ENCODE measurements around the gene PTPN6. TPM values are rescaled to one million over a fixed set of nuclear protein-coding genes. Genes with fewer than 3 reads are reported as not detected.
"Not testable (repeated sequence)": the region's sequence is repeated elsewhere in the genome, so short reads cannot be mapped to it uniquely, and the experiment has no call there.

PTPN6 gene
- 7.2 TPM for total RNA-seq
- long read RNA-seq, transcript PTPN6-201 (16 exons, 2,245 nt): major isoform, 5 of 11 reads
- long read RNA-seq, partial matches to known transcripts: 3 of 11 reads
- long read RNA-seq, other reads (novel, unspliced or antisense): 2 of 11 reads

GRCh38 chr12:6950811-6951540 is at the start of gene PTPN6:
TSS of gene PTPN6 (plus strand) at chr12:6951356. CDS start at chr12:6951513, 157 bp downstream.
- intact Hi-C loops (cut with DNase I): no loop called here
- peak; percentile 86 for DNase-seq
- ATAC-seq (ENCODE audit: poor library complexity): peak; percentile 61

GRCh38 chr12:6902448-6902847 is 48.7 kb upstream of the PTPN6 start:
- ATAC-seq (ENCODE audit: poor library complexity) (no peak), DNase-seq (peak; percentile 4)
- intact Hi-C loops (cut with DNase I): no loop called here

GRCh38 chr12:6903722-6904121 is 47.4 kb upstream of the PTPN6 start:
- ATAC-seq (ENCODE audit: poor library complexity) (no peak), DNase-seq (no peak)
- intact Hi-C loops (cut with DNase I): no loop called here

GRCh38 chr12:6904280-6905276 is 46.6 kb upstream of the PTPN6 start, which contains the start of gene LRRC23:
TSS of gene LRRC23 (plus strand) at chr12:6904822. CDS start at chr12:6905634, 812 bp downstream.
- intact Hi-C loops (cut with DNase I): no loop called here
- DNase-seq (peak; percentile 98), ATAC-seq (ENCODE audit: poor library complexity) (peak; percentile 98)

- ATAC-seq (ENCODE audit: poor library complexity) (no peak), DNase-seq (no peak)
- intact Hi-C loops (cut with DNase I): no loop called here
Observed at GRCh38 chr12:6905414-6906040, 45.6 kb upstream of the PTPN6 start.

- intact Hi-C loops (cut with DNase I); ATAC-seq (ENCODE audit: poor library complexity): not testable (repeated sequence)
- peak; percentile 38 for DNase-seq
Observed at GRCh38 chr12:6908141-6908540, 43.0 kb upstream of the PTPN6 start.

GRCh38 chr12:6909421-6910145 is 41.6 kb upstream of the PTPN6 start:
- intact Hi-C loops (cut with DNase I): no loop called here
- ATAC-seq (ENCODE audit: poor library complexity) (no peak), DNase-seq (peak; percentile 2)

- DNase-seq: peak; percentile 7
- intact Hi-C loops (cut with DNase I): no loop called here
- ATAC-seq (ENCODE audit: poor library complexity): no peak
Observed at GRCh38 chr12:6912164-6912935, 38.8 kb upstream of the PTPN6 start.

- DNase-seq (peak; percentile 81), ATAC-seq (ENCODE audit: poor library complexity) (peak; percentile 90)
- intact Hi-C loops (cut with DNase I): no loop called here
Observed at GRCh38 chr12:6914246-6914946, 36.8 kb upstream of the PTPN6 start, which contains the start of gene ENO2. TSS of gene ENO2 (plus strand) at chr12:6914580. CDS start at chr12:6915833, 1,253 bp downstream.

GRCh38 chr12:6914947-6915788 is 36.0 kb upstream of the PTPN6 start:
- DNase-seq: peak; percentile 42
- peak; percentile 19 for ATAC-seq (ENCODE audit: poor library complexity)
- intact Hi-C loops (cut with DNase I): no loop called here

- no peak for DNase-seq
- no peak for ATAC-seq (ENCODE audit: poor library complexity)
- intact Hi-C loops (cut with DNase I): no loop called here
Observed at GRCh38 chr12:6915789-6916285, 35.3 kb upstream of the PTPN6 start.

GRCh38 chr12:6916426-6917200 is 34.5 kb upstream of the PTPN6 start:
- peak; percentile 33 for DNase-seq

GRCh38 chr12:6917491-6918231 is 33.5 kb upstream of the PTPN6 start:
- no peak for ATAC-seq (ENCODE audit: poor library complexity)
- intact Hi-C loops (cut with DNase I): no loop called here

More at GRCh38 chr12:6916426-6917200, 34.5 kb upstream of the PTPN6 start:
- intact Hi-C loops (cut with DNase I): no loop called here
- ATAC-seq (ENCODE audit: poor library complexity): no peak

GRCh38 chr12:6919588-6919987 is 31.6 kb upstream of the PTPN6 start:
- intact Hi-C loops (cut with DNase I): no loop called here
- ATAC-seq (ENCODE audit: poor library complexity) (no peak), DNase-seq (peak; percentile 21)

More at GRCh38 chr12:6917491-6918231, 33.5 kb upstream of the PTPN6 start:
- peak; percentile 10 for DNase-seq

Data from Right ventricle myocardium superior (tissue), 1 donor.